Stimulated activated naive CD8-positive, alpha-beta T cell treated with anti-CD3 and anti-CD28 coated beads, Interleukin-15, Interleukin-2, amounts not matched to agents 100 U/mL and 50 U/mL, for 24 hours (primary cell): ENCODE data around the gene VN1R2.
"Not testable (repeated sequence)": the region's sequence is repeated elsewhere in the genome, so short reads cannot be mapped to it uniquely, and the experiment has no call there.

ENCODE experiments used
- ATAC-seq: fragments of 150-1000 bp; cut with Tn5 transposase; one replicate; pipeline ENCODE4 v1.10.0; 2021
- DNase-seq: peaks from one replicate; pipeline ENCODE4 v3.0.0; 2021

VN1R2 gene

GRCh38 chr19:53257715-53258342 lies at the start of gene VN1R2:
Gene VN1R2, plus strand, starts transcription at chr19:53258292. Its CDS starts 84 bp downstream, at chr19:53258376.
- DNase-seq, ATAC-seq: not testable (repeated sequence)

DNA sequence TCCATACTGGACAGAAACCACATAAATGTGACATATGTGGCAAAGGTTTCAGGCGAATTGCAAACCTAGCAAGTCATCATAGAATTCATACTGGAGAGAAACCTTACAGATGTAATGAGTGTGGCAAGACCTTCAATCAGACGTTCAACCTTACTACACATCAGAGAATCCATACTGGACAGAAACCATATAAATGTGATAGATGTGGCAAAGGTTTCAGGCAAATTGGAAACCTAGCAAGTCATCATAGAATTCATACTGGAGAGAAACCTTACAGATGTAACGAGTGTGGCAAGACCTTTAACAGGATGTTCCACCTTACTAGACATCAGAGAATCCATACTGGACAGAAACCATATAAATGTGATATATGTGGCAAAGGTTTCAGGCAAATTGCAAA lies 46.5 kb upstream of the VN1R2 start:
- not testable (repeated sequence) for DNase-seq, ATAC-seq

DNA sequence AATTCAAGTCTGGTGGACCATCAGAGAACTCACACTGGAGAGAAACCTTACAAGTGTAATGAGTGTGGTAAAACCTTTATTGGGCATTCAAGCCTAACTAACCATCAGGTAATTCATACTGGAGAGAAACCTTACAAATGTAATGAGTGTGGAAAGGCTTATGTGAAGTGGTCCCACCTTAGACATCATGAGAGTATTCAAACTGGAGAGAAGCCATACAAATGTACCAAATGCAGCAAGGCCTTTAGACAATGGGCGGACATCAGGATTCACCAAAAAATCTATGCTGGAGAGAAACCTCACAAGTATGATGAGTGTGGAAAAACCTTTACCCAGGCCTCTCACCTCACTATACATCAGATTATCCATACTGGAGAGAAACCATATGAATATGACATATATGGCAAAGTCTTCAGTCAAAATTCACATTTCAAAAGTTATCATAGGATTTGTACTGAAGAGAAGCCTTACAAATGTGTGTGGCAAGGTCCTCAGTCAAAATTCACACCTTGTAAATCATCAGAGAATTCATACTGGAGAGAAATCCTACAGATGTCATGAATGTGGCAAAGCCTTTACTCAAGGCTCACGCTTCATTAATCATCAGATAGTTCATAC lies 45.3 kb upstream of the VN1R2 start:
- ATAC-seq (no peak), DNase-seq (no peak)

GRCh38 chr19:53222716-53223115 lies 35.4 kb upstream of the VN1R2 start:
- not testable (repeated sequence) for ATAC-seq

GRCh38 chr19:53224606-53225005 lies 33.5 kb upstream of the VN1R2 start:
- ATAC-seq: no peak

More at GRCh38 chr19:53222716-53223115, 35.4 kb upstream of the VN1R2 start:
- DNase-seq: not testable (repeated sequence)

DNA sequence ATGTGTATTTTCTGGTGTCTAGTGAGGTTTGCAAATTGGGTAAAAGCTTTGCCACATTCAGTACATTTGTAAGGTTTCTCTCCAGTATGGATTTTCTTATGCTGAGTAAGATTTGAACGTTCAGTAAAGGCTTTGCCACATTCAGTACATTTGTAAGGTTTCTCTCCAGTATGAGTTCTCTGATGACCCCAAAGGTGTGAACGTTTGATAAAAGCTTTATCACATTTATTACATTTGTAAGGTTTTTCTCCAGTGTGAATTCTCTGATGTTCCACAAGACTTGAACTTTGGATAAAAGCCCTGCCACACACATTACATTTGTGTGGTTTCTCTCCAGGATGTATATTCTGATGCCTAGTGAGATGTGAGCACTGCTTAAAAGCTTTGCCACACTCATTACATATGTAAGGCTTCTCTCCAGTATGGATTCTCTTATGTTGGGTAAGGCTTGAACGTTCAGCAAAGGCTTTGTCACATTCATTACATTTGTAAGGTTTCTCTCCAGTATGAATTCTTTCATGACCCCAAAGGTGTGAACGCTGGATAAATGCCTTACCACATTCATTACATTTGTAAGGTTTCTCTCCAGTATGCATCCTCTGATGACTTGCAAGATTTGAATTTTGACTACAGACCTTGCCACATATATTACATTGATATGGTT lies 20.8 kb upstream of the VN1R2 start:
- no peak for ATAC-seq
- DNase-seq: no peak

More at GRCh38 chr19:53224606-53225005, 33.5 kb upstream of the VN1R2 start:
- DNase-seq: no peak

DNA sequence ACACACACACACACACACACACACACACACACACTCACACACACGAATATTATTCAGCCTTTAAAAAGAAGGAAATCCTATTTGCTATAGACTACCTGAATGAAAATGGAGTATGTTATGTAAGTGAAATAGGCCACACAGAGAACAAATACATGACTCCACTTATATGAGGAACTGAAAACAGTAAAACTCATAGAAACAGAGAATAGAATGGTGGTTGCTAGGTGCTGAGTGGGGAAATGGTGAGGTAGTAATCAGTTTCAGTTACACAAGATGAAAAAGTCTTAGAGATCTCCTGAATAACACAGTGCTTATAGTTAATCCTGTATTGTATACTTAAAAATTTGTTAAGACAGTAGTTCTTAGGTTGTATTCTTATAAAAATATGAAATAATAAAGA lies 11.6 kb upstream of the VN1R2 start:
- no peak for ATAC-seq
- no peak for DNase-seq

DNA sequence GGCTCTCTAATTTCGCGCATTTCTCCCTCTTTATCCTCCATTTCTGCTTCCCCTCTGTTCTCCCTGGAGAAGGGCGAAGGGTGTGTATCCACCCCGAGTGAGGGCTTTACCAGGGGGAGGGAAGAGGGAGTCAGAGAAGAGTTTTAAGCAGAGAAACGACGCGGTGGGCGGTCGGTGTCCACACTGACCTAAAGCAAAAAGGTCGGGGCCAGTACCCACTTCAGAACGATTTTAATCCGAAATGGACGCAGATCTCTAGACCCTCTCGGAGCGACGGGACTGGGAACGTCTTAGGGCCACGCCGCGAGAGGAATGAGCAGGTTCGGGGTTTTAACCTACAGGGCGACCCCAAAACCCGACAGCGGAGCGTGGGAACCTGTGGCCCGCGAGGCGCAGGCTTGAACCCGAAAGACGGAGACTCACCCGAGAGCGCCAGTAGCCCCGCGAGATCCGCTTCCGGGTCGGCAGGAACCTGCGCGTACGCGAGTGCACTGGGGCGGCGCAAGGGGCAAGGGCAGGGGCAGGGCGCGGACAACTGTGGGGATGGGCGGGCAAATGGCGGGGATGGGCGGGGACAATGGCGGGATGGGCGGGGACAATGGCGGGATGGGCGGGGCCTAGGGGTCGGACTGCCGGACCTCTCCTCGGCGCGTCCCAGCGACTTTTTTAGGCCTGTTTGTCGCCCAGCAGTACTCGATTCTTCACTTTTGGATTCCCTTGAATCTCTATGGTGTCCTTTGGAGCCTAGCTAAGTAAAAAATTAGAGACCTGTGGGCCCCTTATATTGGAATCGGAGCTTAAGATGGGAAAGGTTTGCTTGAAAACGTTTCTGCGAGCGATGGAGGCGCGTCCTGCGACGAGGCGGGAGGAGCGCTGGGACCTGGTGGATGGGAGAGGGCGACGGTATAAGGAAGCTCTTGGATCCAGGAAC lies 3.4 kb upstream of the VN1R2 start, which contains the start of gene ZNF677:
TSS of gene ZNF677 (minus strand) at position 463 of the 931 bp plus-strand sequence. CDS start 3,323 bp downstream, outside the sequence.
- ATAC-seq (peak; percentile 100), DNase-seq (peak; percentile 81)

DNA sequence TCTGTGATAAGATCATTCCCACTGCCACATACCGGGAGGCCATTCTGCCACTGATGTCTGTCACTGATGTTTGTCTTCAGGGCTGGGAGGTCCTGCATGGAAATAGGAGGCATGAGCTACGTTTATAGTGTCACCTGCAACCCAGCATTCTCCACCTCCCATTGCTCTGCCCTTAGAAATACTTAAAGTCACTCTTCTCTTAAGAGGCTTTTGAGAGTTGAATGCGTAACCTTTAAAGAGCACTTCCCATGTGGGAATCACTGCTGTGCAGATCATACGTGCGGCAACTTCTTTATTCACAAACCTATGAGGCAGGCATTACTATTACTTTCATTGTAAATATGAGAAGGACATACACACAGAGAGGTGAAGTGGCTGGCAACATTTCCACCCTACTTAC lies 9.5 kb downstream of the VN1R2 start, which contains the start of gene VN1R4:
TSS of gene VN1R4 (minus strand) at position 101 of the 400 bp plus-strand sequence. CDS start at position 43, 58 bp downstream.
- ATAC-seq, DNase-seq: not testable (repeated sequence)

GRCh38 chr19:53269861-53270260 lies 11.8 kb downstream of the VN1R2 start:
- not testable (repeated sequence) for DNase-seq, ATAC-seq

DNA sequence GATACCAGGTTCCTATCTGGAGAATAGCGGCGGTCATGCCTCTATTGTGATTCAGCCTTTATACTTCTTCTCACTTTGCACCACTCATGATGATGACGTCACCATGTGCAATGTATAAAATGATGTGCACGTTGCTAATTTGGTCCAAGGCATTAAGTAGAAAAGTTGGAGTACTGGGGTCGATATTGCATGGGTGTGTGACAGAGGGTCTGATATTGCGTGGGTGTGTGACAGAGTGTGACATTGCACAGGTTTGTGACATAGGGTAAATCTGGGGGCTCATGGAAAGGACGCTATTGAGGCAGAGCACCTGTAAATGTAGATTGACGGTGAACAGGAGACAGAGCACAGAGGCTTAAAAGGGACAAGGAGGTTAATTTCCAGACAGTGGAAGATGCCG lies 14.0 kb downstream of the VN1R2 start:
- DNase-seq (no peak), ATAC-seq (no peak)

DNA sequence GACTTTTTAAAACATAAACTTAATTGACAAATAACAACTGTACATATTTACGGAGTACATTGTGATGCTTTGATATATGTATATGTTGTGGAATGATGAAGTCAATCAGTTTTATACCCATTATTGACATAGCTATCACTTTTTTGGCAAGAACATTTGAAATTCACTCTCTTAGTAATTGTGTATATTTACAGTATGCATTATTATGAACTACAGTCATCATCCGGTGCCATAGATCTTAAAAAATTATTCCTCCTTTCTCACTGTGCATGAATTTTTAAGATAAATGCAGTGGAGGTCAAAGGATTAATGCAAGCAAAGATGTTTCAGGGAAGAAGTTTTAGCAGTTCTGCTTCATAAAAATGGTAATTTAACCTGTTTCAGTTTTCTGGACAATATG lies 17.4 kb downstream of the VN1R2 start:
- no peak for ATAC-seq
- DNase-seq: no peak

GRCh38 chr19:53281947-53282346 lies 23.9 kb downstream of the VN1R2 start:
- not testable (repeated sequence) for ATAC-seq
- peak; percentile 5 for DNase-seq

GRCh38 chr19:53285087-53285486 lies 27.0 kb downstream of the VN1R2 start:
- no peak for DNase-seq
- ATAC-seq: no peak

GRCh38 chr19:53290758-53291549 lies 32.9 kb downstream of the VN1R2 start:
- ATAC-seq (no peak), DNase-seq (no peak)

DNA sequence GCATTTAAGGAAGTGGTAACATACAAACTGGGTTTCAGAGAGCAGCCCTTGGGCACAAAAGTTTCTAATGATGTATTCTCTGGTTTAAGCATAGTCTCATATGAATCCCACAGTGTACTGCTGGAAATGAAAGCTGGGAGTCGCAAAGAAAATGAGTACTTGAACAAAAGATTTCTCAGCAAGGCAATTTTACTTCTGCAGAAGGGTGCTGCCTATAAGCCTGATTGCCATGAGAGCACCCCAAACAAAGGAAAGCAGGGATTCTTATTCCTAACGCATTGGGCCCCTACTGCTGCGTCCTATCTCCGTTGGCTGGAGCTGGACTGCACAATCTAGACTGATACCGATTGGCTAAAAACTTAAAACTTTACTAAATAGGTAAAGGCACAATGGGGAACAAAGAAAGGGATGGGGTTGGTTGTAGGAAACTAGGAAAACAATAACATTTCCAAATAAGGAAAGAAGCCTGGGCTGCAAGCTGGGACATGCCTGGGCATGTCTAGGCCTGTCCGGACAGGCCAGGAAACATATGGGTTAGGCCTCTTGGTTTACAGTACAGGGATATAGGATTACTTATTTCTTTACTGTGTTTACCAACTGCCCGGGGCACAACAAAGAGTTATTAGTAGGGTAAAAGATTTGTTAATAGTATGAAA lies 36.8 kb downstream of the VN1R2 start:
- DNase-seq (no peak), ATAC-seq (no peak)

- not testable (repeated sequence) for ATAC-seq, DNase-seq
Observed at GRCh38 chr19:53301341-53301740, 43.2 kb downstream of the VN1R2 start.

DNA sequence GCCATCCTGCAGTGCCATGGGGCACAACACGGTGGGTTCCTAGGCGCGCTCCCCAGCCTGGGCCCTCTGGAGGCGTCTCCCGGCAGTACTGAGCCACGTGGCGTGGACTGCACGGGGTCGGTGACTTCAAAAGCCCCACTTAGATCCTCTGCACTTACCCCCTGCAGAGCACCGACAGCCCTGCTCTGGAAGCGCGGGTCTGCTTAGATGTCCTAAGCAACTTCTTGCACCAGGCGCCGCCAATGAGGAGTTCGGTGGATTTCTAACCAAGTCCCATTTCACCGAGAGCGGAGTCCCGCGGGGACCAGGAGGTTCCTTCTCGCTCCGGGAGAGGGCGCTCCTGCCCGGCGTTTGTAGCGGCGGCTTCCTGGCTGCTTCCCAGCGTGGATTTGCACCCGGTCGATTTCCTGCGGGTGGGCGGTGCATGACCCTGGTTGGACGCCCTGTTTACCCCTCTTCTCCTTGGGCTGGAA lies 50.3 kb downstream of the VN1R2 start:
- ATAC-seq (no peak), DNase-seq (peak; percentile 8)
